COR-L47 (cell line): ENCODE measurements around the gene PAIP2B.
"Not testable (repeated sequence)": the region's sequence is repeated elsewhere in the genome, so short reads cannot be mapped to it uniquely, and the experiment has no call there.

Experiments
- DNase-seq: peaks from one replicate; lab custom pipeline; 2025; lab: John Stamatoyannopoulos, UW

The PAIP2B gene

DNA sequence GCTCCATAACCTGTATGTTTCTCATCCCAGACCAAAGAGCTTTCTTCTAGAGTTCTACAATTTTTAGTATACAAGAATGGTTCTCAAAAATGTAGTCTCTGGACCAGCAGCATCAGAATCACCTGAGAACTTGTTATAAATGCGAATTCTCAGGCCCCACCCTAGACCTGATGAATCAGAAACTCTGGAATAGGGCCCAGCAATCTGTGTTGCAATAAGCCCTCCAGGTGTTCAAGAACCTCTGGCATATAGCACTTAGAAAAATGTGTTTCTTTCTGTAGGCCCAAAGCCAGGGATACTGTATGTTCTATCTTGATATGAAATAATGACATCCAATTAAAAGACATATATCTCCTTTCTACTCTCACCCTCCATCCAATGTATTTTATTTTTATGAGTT, 10.4 kb downstream of the PAIP2B start:
- DNase-seq, result no peak

DNA sequence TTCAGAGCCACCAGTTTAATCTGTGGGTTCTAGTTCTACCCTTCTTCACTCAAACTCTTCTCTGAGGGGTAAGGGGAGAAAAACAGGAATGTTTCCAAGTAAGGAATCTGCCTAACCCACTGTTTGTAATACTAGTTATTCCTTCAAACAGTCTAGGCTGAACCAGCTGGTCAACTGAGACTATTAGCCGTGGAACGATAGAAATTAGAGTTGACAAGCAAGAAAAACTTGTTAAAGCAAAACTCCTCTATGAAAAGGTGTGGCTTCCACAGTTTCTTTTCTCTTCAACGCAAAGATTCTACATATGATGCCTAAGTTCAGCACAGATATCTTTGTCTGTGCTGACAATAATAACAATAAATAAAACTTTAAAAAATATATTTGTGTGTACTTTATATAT, 11.5 kb downstream of the PAIP2B start:
- no peak for DNase-seq

DNA sequence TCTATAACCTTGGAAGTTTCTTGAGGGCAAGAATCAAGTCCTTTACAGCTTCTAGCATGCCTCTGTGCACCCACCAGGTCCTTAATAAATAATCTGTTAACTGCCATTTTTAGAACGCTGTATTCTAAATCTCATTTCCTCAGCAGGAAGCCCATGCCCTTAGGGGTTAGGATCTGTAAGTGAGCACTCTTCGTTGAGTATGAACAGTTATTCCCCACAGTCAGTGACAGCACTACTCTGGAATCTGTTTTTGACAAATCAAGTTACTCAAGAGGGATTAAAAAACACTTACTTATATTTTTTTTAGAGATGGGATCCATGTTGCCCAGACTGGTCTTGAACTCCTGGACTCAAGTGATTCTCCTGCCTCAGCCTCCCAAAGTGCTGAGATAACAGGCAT, 14.6 kb downstream of the PAIP2B start:
- DNase-seq, result no peak

DNA sequence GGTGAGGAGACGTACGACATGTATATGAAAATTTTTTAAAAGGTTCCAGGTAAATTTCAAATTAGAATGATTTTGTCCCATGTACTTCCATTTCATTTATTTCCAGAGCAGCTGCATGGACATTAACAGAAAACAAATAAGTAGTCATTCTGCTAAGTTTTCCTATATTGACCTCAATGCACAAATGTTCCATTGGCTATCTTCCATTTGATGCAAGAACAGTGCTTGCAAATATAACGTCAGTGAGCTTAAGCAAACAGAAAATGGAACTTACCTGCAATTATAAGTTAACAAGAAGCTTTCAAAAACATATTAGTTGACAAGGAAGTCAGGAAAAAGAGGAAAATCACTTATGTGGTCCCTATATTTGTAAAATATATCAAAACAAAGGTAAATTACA, 16.6 kb downstream of the PAIP2B start:
- no peak for DNase-seq

- no peak for DNase-seq
Measured at GRCh38 chr2:71208756-71209155, 18.1 kb downstream of the PAIP2B start.

GRCh38 chr2:71207601-71208000, 19.3 kb downstream of the PAIP2B start:
- no peak for DNase-seq

DNA sequence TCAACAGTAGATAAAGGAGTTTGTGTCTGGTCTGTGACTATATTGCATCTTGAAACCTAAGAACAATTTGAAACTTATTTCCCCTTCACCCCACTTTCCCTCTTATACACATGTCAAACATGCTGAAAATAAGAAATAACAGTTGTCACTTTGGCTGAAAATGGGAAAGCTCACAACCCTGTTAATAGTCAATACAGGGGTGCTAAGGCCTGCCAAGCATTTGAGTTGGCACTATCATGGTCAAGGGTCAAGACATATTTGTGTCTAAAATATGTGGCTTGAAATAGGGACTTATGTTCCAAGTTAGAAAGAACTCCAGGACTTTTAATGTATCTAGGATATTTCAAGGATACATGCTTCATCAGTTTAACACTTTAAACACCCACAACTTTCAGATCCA, 20.6 kb downstream of the PAIP2B start:
- no peak for DNase-seq

- DNase-seq, result no peak
Measured at GRCh38 chr2:71191570-71191943, 35.3 kb downstream of the PAIP2B start.

GRCh38 chr2:71190656-71191569, 36.0 kb downstream of the PAIP2B start:
- DNase-seq, result no peak

- DNase-seq, result no peak
Measured at GRCh38 chr2:71187589-71187988, 39.3 kb downstream of the PAIP2B start.

DNA sequence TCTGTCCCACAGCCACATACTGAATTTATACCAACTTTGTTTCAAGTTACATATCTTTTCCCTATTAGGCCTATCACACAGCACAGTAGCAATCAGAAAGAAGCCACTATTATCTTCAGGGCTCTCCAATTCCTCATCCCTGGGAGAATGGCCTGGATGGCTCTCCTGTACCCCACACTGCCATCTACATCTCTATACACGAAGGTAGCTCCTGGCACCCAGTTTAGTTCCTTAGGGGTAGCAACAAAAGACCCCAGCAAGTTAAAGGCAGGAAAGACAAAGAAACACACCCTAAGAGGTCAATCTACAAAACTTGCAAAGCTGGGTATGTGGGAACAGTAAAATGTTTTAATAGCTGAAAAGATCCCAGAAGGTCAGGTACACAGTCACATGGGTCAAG, 39.9 kb downstream of the PAIP2B start:
- no peak for DNase-seq

- DNase-seq, result not testable (repeated sequence)
Measured at GRCh38 chr2:71183306-71184115, 43.4 kb downstream of the PAIP2B start.

DNA sequence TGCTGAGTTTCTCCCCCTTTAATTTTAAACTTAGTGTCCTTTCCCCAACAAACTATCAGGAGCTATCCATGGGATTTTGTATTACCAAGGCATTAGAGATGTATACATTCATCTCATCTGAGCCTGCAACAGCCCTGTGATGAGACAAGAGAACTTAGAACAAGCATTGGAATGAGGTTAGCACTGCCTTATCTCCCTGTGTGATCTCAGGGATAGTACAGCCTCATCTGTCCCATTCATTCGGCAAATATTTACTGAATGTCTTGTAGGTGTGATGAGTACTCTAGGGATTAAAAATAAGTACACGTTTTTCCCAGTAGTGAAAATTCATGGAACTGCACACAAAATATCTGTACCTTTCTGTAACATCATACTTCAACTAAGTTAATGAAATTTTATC, 45.6 kb downstream of the PAIP2B start:
- no peak for DNase-seq

- peak; percentile 51 for DNase-seq
Measured at GRCh38 chr2:71178836-71179235, 48.1 kb downstream of the PAIP2B start.

GRCh38 chr2:71174207-71174606, 52.7 kb downstream of the PAIP2B start:
- DNase-seq, result no peak

GRCh38 chr2:71173096-71173495, 53.8 kb downstream of the PAIP2B start:
- DNase-seq, result no peak

- DNase-seq, result no peak
Measured at GRCh38 chr2:71166812-71167211, 60.1 kb downstream of the PAIP2B start.

- peak; percentile 35 for DNase-seq
Measured at GRCh38 chr2:71157124-71157793, 69.6 kb downstream of the PAIP2B start.

- peak; percentile 83 for DNase-seq
Measured at GRCh38 chr2:71156573-71156972, 70.3 kb downstream of the PAIP2B start.

DNA sequence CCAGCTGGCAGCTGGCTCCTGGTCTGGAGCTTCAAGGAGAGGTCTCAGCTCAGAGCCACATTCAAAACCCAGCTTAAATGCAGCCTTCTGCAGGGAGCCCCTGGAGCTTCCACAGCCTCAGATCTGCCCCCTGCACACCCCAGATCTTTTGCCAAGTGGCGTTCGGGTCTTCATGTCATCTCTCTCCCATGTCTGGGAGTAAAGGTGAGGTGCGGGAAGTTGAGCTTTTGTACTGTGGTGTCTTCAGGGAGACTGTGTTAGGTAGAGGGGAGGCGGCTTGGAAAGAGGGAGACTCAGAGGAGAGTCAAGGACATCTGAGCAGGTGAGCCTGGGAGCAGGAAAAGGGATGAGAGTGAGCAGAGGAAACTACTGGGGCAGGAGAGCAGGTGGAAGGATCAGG, 71.1 kb downstream of the PAIP2B start:
- no peak for DNase-seq

DNA sequence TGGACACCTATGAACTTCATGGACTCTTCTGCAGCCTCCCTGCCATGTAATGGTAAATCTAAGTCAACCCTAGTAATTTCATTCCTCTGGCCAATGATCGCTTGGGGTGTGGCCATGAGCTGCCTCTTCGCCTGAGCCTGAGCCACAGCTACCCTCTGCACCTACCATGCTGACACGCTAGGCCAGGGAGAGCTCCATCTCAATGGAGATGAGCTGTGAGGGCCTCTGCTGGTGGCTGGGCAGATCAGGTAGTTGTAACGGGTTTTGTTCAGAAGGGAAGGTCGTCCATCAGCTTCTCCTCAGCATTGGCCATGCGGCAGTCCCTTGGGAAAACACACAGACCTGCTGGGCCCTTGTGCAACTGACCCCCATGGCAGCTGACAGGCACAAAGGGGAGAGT, 72.1 kb downstream of the PAIP2B start:
- no peak for DNase-seq

- DNase-seq, result no peak
Measured at GRCh38 chr2:71154279-71154678, 72.6 kb downstream of the PAIP2B start.
